K562 (cell line): ENCODE data around the gene SACS. TPM values are rescaled to one million over a fixed set of nuclear protein-coding genes. Genes with fewer than 3 reads are reported as not detected.

Experiments
- ATAC-seq: fragments of 200-7000 bp; cut with Tn5 transposase; 3 replicates; pipeline ENCODE4 v1.9.1; 2020; ENCODE audit warnings: moderate library complexity
- BruUV-seq: library from RNA; stranded (reverse); fragments of 400-500 nt; replicated peaks from 2 replicates; lab custom pipeline; 2021; lab: Mats Ljungman, UMichigan
- CTCF ChIA-PET: fragments of 300-600 bp; formaldehyde crosslinking; extraction: SDS; loops from one replicate; lab custom pipeline; 2021; ENCODE audit warnings: low intra/inter-chr PET ratio; lab: Yijun Ruan, JAX
- POLR2A ChIA-PET: fragments of 300-600, 350-650 bp; sonication (Branson Sonifier 250); formaldehyde crosslinking; extraction: SDS; loops from one replicate; lab custom pipeline; 2021; ENCODE audit warnings: antibody characterized with exemption, inconsistent platforms; lab: Yijun Ruan, JAX
- DNase-seq, 4 experiments: peaks; one replicate each; pipeline versions ENCODE4 v3.0.0 to v3.0.0-alpha.2; 2011 to 2018; ENCODE audit warnings: low spot score in 3 of 4, mixed read lengths in 3 of 4; ENCODE audit errors: extremely low read depth in 1 of 4
- FAIRE-seq: peaks from 2 replicates; lab custom pipeline; 2011; peaks lifted over from hg19 to GRCh38; lab: Jason Lieb, UNC
- H2AFZ ChIP-seq: 2 replicates; pipeline ENCODE4 v1.6.0; 2011; ENCODE audit warnings: low read depth, low read length, control low read depth, inconsistent platforms
- H3K27ac ChIP-seq: fragments of 200-600 bp; 3 replicates; pipeline ENCODE4 v1.8.0; 2011; ENCODE audit warnings: low read depth, mild to moderate bottlenecking, control low read depth, inconsistent platforms, low read length, moderate library complexity, mixed read lengths; ENCODE audit errors: extremely low read depth
- H3K27me3 ChIP-seq, 2 experiments: fragments of 300-600 bp in 1 of 2; 2 replicates in 1 of 2; 3 replicates in 1 of 2; pipeline versions ENCODE4 v1.6.0 to v1.8.0; 2011; ENCODE audit warnings: inconsistent platforms in 2 of 2, low read length in 2 of 2, mild to moderate bottlenecking in 1 of 2, mixed read lengths in 1 of 2, moderate library complexity in 1 of 2; ENCODE audit not compliant: control insufficient read depth in 2 of 2, insufficient read depth in 2 of 2
- H3K36me3 ChIP-seq: fragments of 300-600 bp; 3 replicates; pipeline ENCODE4 v1.8.0; 2011; ENCODE audit warnings: mild to moderate bottlenecking, low read length, inconsistent platforms; ENCODE audit not compliant: control insufficient read depth, insufficient read depth
- H3K4me1 ChIP-seq, 2 experiments: fragments of 200-600 bp in 1 of 2; replicated peaks in 1 of 2; 2 replicates in 1 of 2; 3 replicates in 1 of 2; pipeline versions ENCODE4 v1.5.1 to v1.8.0; 2011; ENCODE audit warnings: inconsistent platforms in 2 of 2, low read length in 2 of 2, mild to moderate bottlenecking in 1 of 2, mixed read lengths in 1 of 2, moderate library complexity in 1 of 2; ENCODE audit not compliant: control insufficient read depth in 2 of 2, insufficient read depth in 2 of 2
- H3K4me2 ChIP-seq: 2 replicates; pipeline ENCODE4 v1.6.1; 2011; ENCODE audit warnings: low read length, control low read depth, inconsistent platforms, mixed read lengths; ENCODE audit not compliant: insufficient read depth
- H3K4me3 ChIP-seq: fragments of 200-600 bp; sonication (generic), shearing (Covaris generic); 2 replicates; pipeline ENCODE4 v1.5.1; 2016; ENCODE audit warnings: control low read depth, inconsistent platforms
- H3K79me2 ChIP-seq: fragments of 200-600 bp; 3 replicates; pipeline ENCODE4 v1.8.0; 2011; ENCODE audit warnings: low read length, inconsistent platforms; ENCODE audit not compliant: control insufficient read depth, insufficient read depth
- H3K9ac ChIP-seq, 2 experiments: 2 replicates each; pipeline versions ENCODE4 v1.6.0 to v1.6.1; 2011; ENCODE audit warnings: low read depth in 2 of 2, low read length in 2 of 2, control low read depth in 1 of 2, inconsistent platforms in 1 of 2, mild to moderate bottlenecking in 1 of 2, mixed read lengths in 1 of 2; ENCODE audit not compliant: insufficient read depth in 1 of 2
- H3K9me1 ChIP-seq: one replicate; pipeline ENCODE4 v1.6.0; 2011; ENCODE audit warnings: inconsistent platforms, mild to moderate bottlenecking, low read length, moderate library complexity; ENCODE audit not compliant: control insufficient read depth, insufficient read depth
- H3K9me3 ChIP-seq: replicated peaks from 2 replicates; pipeline ENCODE4 v1.5.1; 2011; ENCODE audit warnings: low read depth, low read length, inconsistent platforms; ENCODE audit not compliant: control insufficient read depth, insufficient read depth
- H4K20me1 ChIP-seq: replicated peaks from 2 replicates; pipeline ENCODE4 v1.6.1; 2011; ENCODE audit warnings: low read length, inconsistent platforms, mixed read lengths; ENCODE audit not compliant: control insufficient read depth, insufficient read depth
- HLTF ChIP-seq: fragments of 450-650 bp; IDR thresholded peaks from 2 replicates; pipeline ENCODE4 v1.6.1; 2016
- MEIS2 ChIP-seq: fragments of 450-650 bp; IDR thresholded peaks from 2 replicates; pipeline ENCODE4 v1.6.1; 2014; ENCODE audit warnings: mild to moderate bottlenecking; ENCODE audit not compliant: partially characterized antibody
- NCOA2 ChIP-seq, 2 experiments: fragments of 450-650 bp; IDR thresholded peaks; 2 replicates each; pipeline ENCODE4 v1.6.1; 2018; ENCODE audit warnings: mild to moderate bottlenecking in 2 of 2, moderate library complexity in 1 of 2; ENCODE audit not compliant: partially characterized antibody in 2 of 2
- POU5F1 ChIP-seq: fragments of 150-350 bp; IDR thresholded peaks from 2 replicates; pipeline ENCODE4 v1.6.1; 2014; ENCODE audit warnings: borderline replicate concordance, low read length, low read depth, mild to moderate bottlenecking; ENCODE audit not compliant: partially characterized antibody
- RUNX1 ChIP-seq: sonication (generic); IDR thresholded peaks from 2 replicates; pipeline ENCODE4 v1.6.1; 2016; ENCODE audit warnings: antibody characterized with exemption, low read depth
- SIN3B ChIP-seq: fragments of 450-650 bp; IDR thresholded peaks from 2 replicates; pipeline ENCODE4 v1.6.1; 2017; ENCODE audit warnings: low read depth, mild to moderate bottlenecking, moderate library complexity
- SMARCB1 ChIP-seq: IDR thresholded peaks from 2 replicates; pipeline ENCODE4 v1.6.1; 2011; ENCODE audit warnings: improper control_type of control experiment, low read depth; ENCODE audit not compliant: insufficient read length
- ZFP1 ChIP-seq: fragments of 450-650 bp; formaldehyde crosslinking; IDR thresholded peaks from 2 replicates; pipeline ENCODE4 v1.4.0; 2020; ENCODE audit warnings: mild to moderate bottlenecking, mixed read lengths
- ZFPM2 ChIP-seq: fragments of 250-450 bp; sonication (Bioruptor Pico); IDR thresholded peaks from 2 replicates; pipeline ENCODE4 v1.5.1; 2022; ENCODE audit warnings: mild to moderate bottlenecking
- WGBS: fragments of 100-300 bp; shearing (Covaris generic); methylation state at CpG from one replicate; pipeline ENCODE4 v1.1.6; 2016; ENCODE audit warnings: low coverage, mixed read lengths; ENCODE audit not compliant: insufficient coverage; ENCODE audit errors: missing lambda C conversion rate; 5-methylcytosine and 5-hydroxymethylcytosine counted together
- in situ Hi-C: fragments of 300-500 bp; cut with MboI; formaldehyde crosslinking; loops from 4 replicates; pipeline ENCODE4 v1.15.0; 2018; ENCODE audit warnings: inconsistent platforms, mixed read lengths
- intact Hi-C: fragments of 100-400 bp; cut with micrococcal nuclease; formaldehyde crosslinking; loops from 2 replicates; pipeline ENCODE4 v1.14.2; 2022
- polyA plus RNA-seq, 8 experiments: library from polyadenylated mRNA; depleted of rRNA in 4 of 8; stranded (reverse) in 5 of 8; unstranded in 3 of 8; fragments of >200 nt; fragmentation: Nextera tagmentation in 2 of 8; fragmentation: Illumina TruSeq in 1 of 8; extraction: Ambion mirVana in 2 of 8; extraction: Trizol in 1 of 8; gene quantifications; 2 replicates each; pipeline versions ENCODE4 v1.2.1 to v1.2.3, GENCODE V29; 2011 to 2014; ENCODE audit warnings: inconsistent platforms in 1 of 8, missing spikeins in 1 of 8
- total RNA-seq, 7 experiments: library from RNA; depleted of rRNA in 6 of 7; stranded (reverse); fragments of >200 nt in 6 of 7; fragmentation: Illumina TruSeq in 2 of 7; extraction: Trizol in 2 of 7; gene quantifications; 2 replicates each; pipeline versions ENCODE4 v1.2.1 to v1.2.3, GENCODE V29; 2011 to 2021; ENCODE audit warnings: low replicate concordance in 1 of 7
- TF ChIP-seq, protein P1 (sequence below): sonication (generic); formaldehyde crosslinking; IDR thresholded peaks from 2 replicates; pipeline ENCODE4 v1.5.0; 2020; ENCODE audit warnings: missing genetic modification reagents
- TF ChIP-seq, protein P2 (sequence below): fragments of 250-450 bp; sonication (Bioruptor Pico); IDR thresholded peaks from 2 replicates; pipeline ENCODE4 v1.8.0; 2021; ENCODE audit warnings: borderline replicate concordance, mild to moderate bottlenecking, moderate library complexity; ENCODE audit not compliant: poor library complexity, severe bottlenecking

SACS gene
- total and polyA plus RNA-seq, 9 of the 15 experiments (the other 6 are each of a cell fraction or from before 2014, with no cell fraction given), result 4.7 to 28.2 (median 18.9) TPM

DNA sequence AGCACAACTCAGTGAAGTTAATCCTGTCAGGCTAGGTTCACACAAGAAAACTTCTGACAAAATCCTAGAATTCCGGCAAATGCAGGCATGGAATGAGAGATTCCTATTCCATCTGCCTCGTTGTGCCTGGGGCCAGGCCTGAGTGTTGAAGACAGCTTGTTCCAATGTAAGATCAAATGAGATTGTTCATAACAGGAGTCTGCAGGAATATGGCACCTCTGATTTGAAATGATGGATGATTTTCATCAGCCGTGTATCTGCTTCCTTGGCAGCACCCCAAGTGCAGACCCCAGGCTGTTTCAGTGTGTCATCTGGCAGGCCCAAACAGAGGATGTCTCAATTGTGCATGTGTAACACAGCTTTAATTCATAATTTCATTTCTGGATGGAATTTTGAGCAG lies 35.3 kb upstream of the SACS start:
- Histone ChIP-seq H3K9ac (no peak overlapping the region), H3K36me3 (no peaks in the 10 kb centered on the region), H2AFZ (no peak overlapping the region), H3K4me2 (no peak overlapping the region), H3K4me1 (peaks cover 0 to 8% of the 10 kb centered on the region in 2 experiments; a peak in 2 of 5 replicates), H3K27ac (no peak overlapping the region), H3K4me3 (no peak overlapping the region), H3K27me3 (peaks cover 0 to 11% of the 10 kb centered on the region in 2 experiments; a peak in 2 of 5 replicates), H3K9me1 (no peaks in the 10 kb centered on the region), H4K20me1 (no peaks in the 10 kb centered on the region), H3K9me3 (no peaks in the 10 kb centered on the region), H3K79me2 (no peaks in the 10 kb centered on the region)
- no peak for TF ChIP-seq NCOA2 (IDR thresholded peaks at IDR 0.05; ENCODE audit: partially characterized antibody in 2 of 2)
- TF ChIP-seq RUNX1, result no peak
- FAIRE-seq, result no peak
- no peak for DNase-seq
- intact Hi-C loops (loop anchor here (10.0 kb wide), 2 partner anchors 246 to 426 kb away; partner anchors contain the start of gene C1QTNF9B), in situ Hi-C loops (loop anchor here (10.0 kb wide), 1 partner anchor 426 kb away; the partner anchor contains the start of gene C1QTNF9B)
- 0% methylated on average over 3 of the region's 3 CpGs for WGBS
- POLR2A ChIA-PET, result no interaction called here
- CTCF ChIA-PET, result no interaction called here
- no peak for ATAC-seq
- no TSS peak for BruUV-seq

DNA sequence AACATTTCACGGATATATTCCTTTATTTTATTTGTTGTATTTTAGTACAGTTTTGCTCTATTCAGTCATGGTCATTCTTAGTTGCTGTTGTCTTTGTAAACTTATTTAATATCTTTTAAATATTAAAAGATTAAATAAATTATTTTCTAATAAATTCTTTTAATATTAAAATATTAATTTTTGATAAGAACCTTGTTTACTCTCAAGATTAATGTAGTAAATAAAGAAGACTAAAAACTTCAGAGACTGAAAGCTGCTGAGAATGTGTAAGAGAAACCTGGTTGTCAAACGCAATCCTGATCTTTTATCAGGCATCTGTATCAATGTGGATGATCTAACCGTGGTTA lies 34.4 kb upstream of the SACS start:
- TF ChIP-seq MEIS2 (no peak), ZFPM2 (CRISPR knock-in tag) (no peak), SMARCB1 (no peak), SIN3B (no peak), ZFP1 (CRISPR knock-in tag) (no peak), POU5F1 (no peak), HLTF (no peak)
- TF ChIP-seq, protein P1, sequence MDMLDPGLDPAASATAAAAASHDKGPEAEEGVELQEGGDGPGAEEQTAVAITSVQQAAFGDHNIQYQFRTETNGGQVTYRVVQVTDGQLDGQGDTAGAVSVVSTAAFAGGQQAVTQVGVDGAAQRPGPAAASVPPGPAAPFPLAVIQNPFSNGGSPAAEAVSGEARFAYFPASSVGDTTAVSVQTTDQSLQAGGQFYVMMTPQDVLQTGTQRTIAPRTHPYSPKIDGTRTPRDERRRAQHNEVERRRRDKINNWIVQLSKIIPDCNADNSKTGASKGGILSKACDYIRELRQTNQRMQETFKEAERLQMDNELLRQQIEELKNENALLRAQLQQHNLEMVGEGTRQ (CRISPR knock-in tag), result no peak
- TF ChIP-seq, protein P2, sequence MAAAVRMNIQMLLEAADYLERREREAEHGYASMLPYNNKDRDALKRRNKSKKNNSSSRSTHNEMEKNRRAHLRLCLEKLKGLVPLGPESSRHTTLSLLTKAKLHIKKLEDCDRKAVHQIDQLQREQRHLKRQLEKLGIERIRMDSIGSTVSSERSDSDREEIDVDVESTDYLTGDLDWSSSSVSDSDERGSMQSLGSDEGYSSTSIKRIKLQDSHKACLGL (CRISPR knock-in tag), result no peak
- WGBS, result 2% methylated on average over 3 of the region's 3 CpGs
- H3K27ac ChIP-seq, result no peak overlapping the region
- no peaks in the 10 kb centered on the region for H3K9me1 ChIP-seq
- ChIA-PET CTCF (interaction anchor here (1.3 kb wide), 1 partner anchor 432 kb away, joined by 4 read pairs; no protein-coding TSS in a partner anchor), POLR2A (no interaction called here)
- no peak overlapping the region for H2AFZ ChIP-seq
- peaks cover 0 to 8% of the 10 kb centered on the region in 2 experiments; a peak in 2 of 5 replicates for H3K4me1 ChIP-seq
- intact Hi-C loops (loop anchor here (10.0 kb wide), 2 partner anchors 247 to 427 kb away; partner anchors contain the start of gene C1QTNF9B), in situ Hi-C loops (loop anchor here (10.0 kb wide), 1 partner anchor 427 kb away; the partner anchor contains the start of gene C1QTNF9B)
- no peak overlapping the region for H3K4me3 ChIP-seq
- no peaks in the 10 kb centered on the region for H3K36me3 ChIP-seq
- no peak overlapping the region for H3K4me2 ChIP-seq
- no TSS peak for BruUV-seq
- no peaks in the 10 kb centered on the region for H3K9me3 ChIP-seq
- H3K9ac ChIP-seq, result no peak overlapping the region
- ATAC-seq (no peak), DNase-seq (no peak), FAIRE-seq (no peak)
- no peaks in the 10 kb centered on the region for H4K20me1 ChIP-seq
- H3K27me3 ChIP-seq, result peaks cover 0 to 11% of the 10 kb centered on the region in 2 experiments; a peak in 2 of 5 replicates
- H3K79me2 ChIP-seq, result no peaks in the 10 kb centered on the region
